Activated CD8-positive, alpha-beta T cell treated with anti-CD3 and anti-CD28 coated beads for 36 hours (primary cell): ENCODE data around the gene VPS13D. TPM values are rescaled to one million over a fixed set of nuclear protein-coding genes. Genes with fewer than 3 reads are reported as not detected.

Experiments used
- ATAC-seq: fragments of 200-7000 bp; cut with Tn5 transposase; one replicate; pipeline ENCODE4 v1.10.0; 2021; ENCODE audit warnings: mild to moderate bottlenecking, moderate library complexity
- CTCF ChIA-PET: fragments of 350-600 bp; sonication (Branson Sonifier 250); formaldehyde crosslinking; loops from one replicate; lab custom pipeline; 2021; ENCODE audit warnings: antibody characterized with exemption; lab: Charles Lee
- POLR2A ChIA-PET: fragments of 350-600 bp; sonication (Branson Sonifier 250); formaldehyde crosslinking; loops from one replicate; lab custom pipeline; 2021; ENCODE audit warnings: antibody characterized with exemption; lab: Charles Lee
- DNase-seq: peaks from one replicate; pipeline ENCODE4 v3.0.0-alpha.2; 2020
- H3K27ac Mint-ChIP-seq: one replicate; pipeline ENCODE4 v1.8.0; 2021; ENCODE audit warnings: mild to moderate bottlenecking, mixed read lengths
- H3K27me3 Mint-ChIP-seq: one replicate; pipeline ENCODE4 v1.8.0; 2021; ENCODE audit warnings: mixed read lengths
- H3K36me3 Mint-ChIP-seq: one replicate; pipeline ENCODE4 v1.8.0; 2021; ENCODE audit warnings: low read depth, mixed read lengths
- H3K4me1 Mint-ChIP-seq: one replicate; pipeline ENCODE4 v1.8.0; 2021; ENCODE audit warnings: low read depth, mixed read lengths
- H3K4me3 Mint-ChIP-seq: one replicate; pipeline ENCODE4 v1.8.0; 2021; ENCODE audit warnings: mild to moderate bottlenecking, moderate library complexity, mixed read lengths
- H3K9me3 Mint-ChIP-seq: one replicate; pipeline ENCODE4 v1.8.0; 2021; ENCODE audit warnings: mixed read lengths
- intact Hi-C: fragments of 100-400 bp; cut with micrococcal nuclease; formaldehyde crosslinking; loops from one replicate; pipeline ENCODE4 v1.10.0; 2022
- total RNA-seq, 2 experiments: library from RNA; stranded (reverse); gene quantifications; one replicate each; pipeline ENCODE4 v1.2.3, GENCODE V29; 2021
- TF ChIP-seq, protein P1 (sequence below): fragments of 200-600 bp; IDR thresholded peaks from one replicate; pipeline ENCODE4 v1.8.0; 2022; ENCODE audit warnings: antibody characterized with exemption, mild to moderate bottlenecking

The VPS13D gene
- total RNA-seq, 2 experiments from 2014 or later = 28.1 to 30.7 TPM

DNA sequence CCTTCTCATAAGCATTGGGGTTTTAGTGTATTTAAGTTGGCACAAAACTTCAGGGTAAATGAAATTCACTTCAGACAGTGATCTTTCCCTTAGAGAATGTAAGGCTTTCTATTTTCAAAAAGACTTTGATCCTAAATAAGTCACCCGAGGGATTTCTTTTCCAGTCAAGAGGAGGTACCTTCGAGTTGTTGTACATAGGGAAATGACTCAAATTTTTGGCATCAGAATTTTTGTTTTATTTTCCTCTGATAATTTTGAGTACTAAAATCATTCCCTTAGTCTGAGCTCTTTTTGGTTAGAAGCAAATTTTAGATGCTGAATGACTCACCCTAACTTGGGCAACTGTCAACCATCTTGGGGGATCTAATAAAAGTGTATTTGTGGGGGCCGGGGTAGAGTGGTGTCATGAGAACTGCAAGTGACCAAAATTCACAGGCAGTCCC lies 194.3 kb downstream of the VPS13D start:
- Mint-ChIP-seq H3K27me3 (no peaks in the 10 kb centered on the region), H3K9me3 (no peaks in the 10 kb centered on the region), H3K36me3 (peaks cover 26% of the 10 kb centered on the region), H3K4me1 (peaks cover 48% of the 10 kb centered on the region), H3K4me3 (no peak overlapping the region), H3K27ac (peak overlapping the region; percentile 48)
- ChIA-PET POLR2A (interaction anchor here (0.7 to 2.4 kb wide), 4 partner anchors 10 to 172 kb away, joined by 3 to 15 read pairs (median 3); no protein-coding TSS in a partner anchor), CTCF (interaction anchor here (0.8 to 2.0 kb wide), 7 partner anchors 10 to 235 kb away, joined by 3 to 9 read pairs (median 3); no protein-coding TSS in a partner anchor)
- TF ChIP-seq, protein P1, sequence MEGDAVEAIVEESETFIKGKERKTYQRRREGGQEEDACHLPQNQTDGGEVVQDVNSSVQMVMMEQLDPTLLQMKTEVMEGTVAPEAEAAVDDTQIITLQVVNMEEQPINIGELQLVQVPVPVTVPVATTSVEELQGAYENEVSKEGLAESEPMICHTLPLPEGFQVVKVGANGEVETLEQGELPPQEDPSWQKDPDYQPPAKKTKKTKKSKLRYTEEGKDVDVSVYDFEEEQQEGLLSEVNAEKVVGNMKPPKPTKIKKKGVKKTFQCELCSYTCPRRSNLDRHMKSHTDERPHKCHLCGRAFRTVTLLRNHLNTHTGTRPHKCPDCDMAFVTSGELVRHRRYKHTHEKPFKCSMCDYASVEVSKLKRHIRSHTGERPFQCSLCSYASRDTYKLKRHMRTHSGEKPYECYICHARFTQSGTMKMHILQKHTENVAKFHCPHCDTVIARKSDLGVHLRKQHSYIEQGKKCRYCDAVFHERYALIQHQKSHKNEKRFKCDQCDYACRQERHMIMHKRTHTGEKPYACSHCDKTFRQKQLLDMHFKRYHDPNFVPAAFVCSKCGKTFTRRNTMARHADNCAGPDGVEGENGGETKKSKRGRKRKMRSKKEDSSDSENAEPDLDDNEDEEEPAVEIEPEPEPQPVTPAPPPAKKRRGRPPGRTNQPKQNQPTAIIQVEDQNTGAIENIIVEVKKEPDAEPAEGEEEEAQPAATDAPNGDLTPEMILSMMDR = no peak
- intact Hi-C loops = no loop called here
- DNase-seq = no peak
- peak; percentile 37 for ATAC-seq

DNA sequence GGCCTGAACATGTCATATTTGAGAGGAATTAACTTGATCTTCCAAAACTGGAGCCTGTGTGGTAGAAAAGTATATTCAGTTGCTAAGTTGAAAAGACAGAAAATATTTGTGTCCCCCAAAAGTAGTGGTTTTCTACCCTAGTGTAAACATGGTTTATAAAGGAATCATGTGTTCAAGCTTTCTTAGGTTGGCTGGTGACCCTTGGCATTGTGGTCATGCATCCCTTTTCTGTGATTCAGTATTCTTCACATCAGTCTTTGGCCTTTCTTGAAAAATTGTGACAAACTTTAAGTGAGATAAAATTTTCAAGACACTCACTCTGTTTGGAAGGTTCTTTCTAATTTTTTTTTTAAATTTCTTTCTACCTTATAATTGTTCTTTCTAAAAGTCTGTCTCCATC lies 195.0 kb downstream of the VPS13D start:
- POLR2A ChIA-PET = interaction anchor here (0.7 to 2.4 kb wide), 4 partner anchors 10 to 171 kb away, joined by 3 to 15 read pairs (median 3); no protein-coding TSS in a partner anchor

GRCh38 chr1:12426030-12426429 lies 196.2 kb downstream of the VPS13D start:
- Mint-ChIP-seq H3K9me3 (no peaks in the 10 kb centered on the region), H3K36me3 (peaks cover 24% of the 10 kb centered on the region), H3K4me3 (no peak overlapping the region), H3K27ac (no peak overlapping the region), H3K4me1 (peaks cover 55% of the 10 kb centered on the region), H3K27me3 (no peaks in the 10 kb centered on the region)
- no peak for DNase-seq
- ATAC-seq = no peak
- TF ChIP-seq, protein P1 = no peak
- intact Hi-C loops = no loop called here
- ChIA-PET POLR2A (interaction anchor here (2.4 kb wide), 1 partner anchor 9 kb away, joined by 15 read pairs; no protein-coding TSS in a partner anchor), CTCF (interaction anchor here (1.1 to 2.0 kb wide), 3 partner anchors 9 to 185 kb away, joined by 3 to 6 read pairs (median 3); no protein-coding TSS in a partner anchor)

More for the DNA sequence above, 195.0 kb downstream of the VPS13D start:
- Mint-ChIP-seq H3K27me3 (no peaks in the 10 kb centered on the region), H3K9me3 (no peaks in the 10 kb centered on the region), H3K27ac (peak overlapping the region; percentile 48), H3K36me3 (peaks cover 29% of the 10 kb centered on the region), H3K4me3 (no peak overlapping the region), H3K4me1 (peaks cover 51% of the 10 kb centered on the region)
- intact Hi-C loops = no loop called here
- CTCF ChIA-PET = interaction anchor here (0.9 to 2.0 kb wide), 6 partner anchors 8 to 234 kb away, joined by 3 to 9 read pairs (median 4); no protein-coding TSS in a partner anchor
- DNase-seq (no peak), ATAC-seq (no peak)
- TF ChIP-seq, protein P1 = no peak

- intact Hi-C loops = no loop called here
- ATAC-seq = no peak
- CTCF ChIA-PET = interaction anchor here (1.0 kb wide), 1 partner anchor 11 kb away, joined by 4 read pairs; no protein-coding TSS in a partner anchor
- Mint-ChIP-seq H3K27me3 (no peaks in the 10 kb centered on the region), H3K36me3 (peaks cover 29% of the 10 kb centered on the region), H3K27ac (no peak overlapping the region), H3K9me3 (no peaks in the 10 kb centered on the region), H3K4me1 (peaks cover 52% of the 10 kb centered on the region), H3K4me3 (no peak overlapping the region)
- POLR2A ChIA-PET = interaction anchor here (1.1 kb wide), 1 partner anchor 20 kb away, joined by 6 read pairs; no protein-coding TSS in a partner anchor
- DNase-seq = no peak
- TF ChIP-seq, protein P1 = no peak
Observed at GRCh38 chr1:12428334-12428733, 198.5 kb downstream of the VPS13D start.

- DNase-seq = no peak
Observed at GRCh38 chr1:12430525-12430924, 200.7 kb downstream of the VPS13D start.

More at GRCh38 chr1:12430525-12430924, 200.7 kb downstream of the VPS13D start:
- H3K4me3 Mint-ChIP-seq = no peak overlapping the region
- H3K36me3 Mint-ChIP-seq = peaks cover 41% of the 10 kb centered on the region
- intact Hi-C loops = no loop called here
- ChIA-PET POLR2A (interaction anchor here (0.9 to 1.2 kb wide), 3 partner anchors 24 to 190 kb away, joined by 3 to 4 read pairs (median 3); no protein-coding TSS in a partner anchor), CTCF (interaction anchor here (1.3 kb wide), 2 partner anchors 15 to 17 kb away, joined by 4 read pairs; no protein-coding TSS in a partner anchor)
- H3K27ac Mint-ChIP-seq = peak overlapping the region; percentile 41
- peaks cover 2% of the 10 kb centered on the region for H3K27me3 Mint-ChIP-seq
- TF ChIP-seq, protein P1 = no peak
- peaks cover 56% of the 10 kb centered on the region for H3K4me1 Mint-ChIP-seq
- H3K9me3 Mint-ChIP-seq = no peaks in the 10 kb centered on the region
- no peak for ATAC-seq
